ENCODE measurements around the gene LCN6.

Gene LCN6

DNA sequence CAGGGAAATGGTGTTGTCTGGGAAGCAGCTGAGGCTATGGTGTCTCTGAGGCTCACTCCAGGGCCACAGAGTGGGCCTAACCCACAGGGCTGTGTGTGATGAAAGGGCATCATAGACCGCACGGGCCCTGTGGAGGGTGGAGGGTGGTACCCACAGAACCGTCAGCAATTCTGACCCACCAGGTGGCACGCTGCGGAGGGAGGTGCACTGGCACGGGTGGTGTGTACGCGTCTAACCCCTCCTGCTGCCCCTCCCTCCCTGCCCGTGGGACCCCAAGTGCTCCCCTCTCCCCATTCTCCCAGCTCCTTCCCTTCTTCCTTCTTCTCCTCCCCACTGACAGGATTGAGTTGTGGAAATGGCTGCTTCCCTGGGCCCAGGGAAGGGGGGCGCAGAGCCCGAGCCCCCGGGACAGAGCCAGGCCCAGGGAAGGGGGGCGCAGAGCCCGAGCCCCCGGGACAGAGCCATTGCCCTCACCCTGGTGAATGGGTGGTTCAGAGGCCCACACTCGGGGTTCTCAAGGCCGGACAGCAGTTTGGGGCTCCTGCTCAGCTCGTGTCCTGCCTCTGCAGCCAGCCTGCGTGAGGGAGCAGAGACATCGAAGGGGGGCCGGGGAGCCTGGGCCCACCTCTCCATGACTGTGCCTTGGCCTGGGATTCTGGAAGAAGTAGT lies 12.4 kb downstream of the LCN6 start:
- no peak for DNase-seq (ENCODE audit: low read depth)
- no peak overlapping the region for H3K4me3 ChIP-seq (ENCODE audit: control insufficient read depth, low read depth, low read length)
- TF ChIP-seq, protein P1, sequence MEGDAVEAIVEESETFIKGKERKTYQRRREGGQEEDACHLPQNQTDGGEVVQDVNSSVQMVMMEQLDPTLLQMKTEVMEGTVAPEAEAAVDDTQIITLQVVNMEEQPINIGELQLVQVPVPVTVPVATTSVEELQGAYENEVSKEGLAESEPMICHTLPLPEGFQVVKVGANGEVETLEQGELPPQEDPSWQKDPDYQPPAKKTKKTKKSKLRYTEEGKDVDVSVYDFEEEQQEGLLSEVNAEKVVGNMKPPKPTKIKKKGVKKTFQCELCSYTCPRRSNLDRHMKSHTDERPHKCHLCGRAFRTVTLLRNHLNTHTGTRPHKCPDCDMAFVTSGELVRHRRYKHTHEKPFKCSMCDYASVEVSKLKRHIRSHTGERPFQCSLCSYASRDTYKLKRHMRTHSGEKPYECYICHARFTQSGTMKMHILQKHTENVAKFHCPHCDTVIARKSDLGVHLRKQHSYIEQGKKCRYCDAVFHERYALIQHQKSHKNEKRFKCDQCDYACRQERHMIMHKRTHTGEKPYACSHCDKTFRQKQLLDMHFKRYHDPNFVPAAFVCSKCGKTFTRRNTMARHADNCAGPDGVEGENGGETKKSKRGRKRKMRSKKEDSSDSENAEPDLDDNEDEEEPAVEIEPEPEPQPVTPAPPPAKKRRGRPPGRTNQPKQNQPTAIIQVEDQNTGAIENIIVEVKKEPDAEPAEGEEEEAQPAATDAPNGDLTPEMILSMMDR (conservative IDR thresholded peaks at IDR 0.05; ENCODE audit: control insufficient read depth, insufficient read depth, low read depth, low read length) = no peak

DNA sequence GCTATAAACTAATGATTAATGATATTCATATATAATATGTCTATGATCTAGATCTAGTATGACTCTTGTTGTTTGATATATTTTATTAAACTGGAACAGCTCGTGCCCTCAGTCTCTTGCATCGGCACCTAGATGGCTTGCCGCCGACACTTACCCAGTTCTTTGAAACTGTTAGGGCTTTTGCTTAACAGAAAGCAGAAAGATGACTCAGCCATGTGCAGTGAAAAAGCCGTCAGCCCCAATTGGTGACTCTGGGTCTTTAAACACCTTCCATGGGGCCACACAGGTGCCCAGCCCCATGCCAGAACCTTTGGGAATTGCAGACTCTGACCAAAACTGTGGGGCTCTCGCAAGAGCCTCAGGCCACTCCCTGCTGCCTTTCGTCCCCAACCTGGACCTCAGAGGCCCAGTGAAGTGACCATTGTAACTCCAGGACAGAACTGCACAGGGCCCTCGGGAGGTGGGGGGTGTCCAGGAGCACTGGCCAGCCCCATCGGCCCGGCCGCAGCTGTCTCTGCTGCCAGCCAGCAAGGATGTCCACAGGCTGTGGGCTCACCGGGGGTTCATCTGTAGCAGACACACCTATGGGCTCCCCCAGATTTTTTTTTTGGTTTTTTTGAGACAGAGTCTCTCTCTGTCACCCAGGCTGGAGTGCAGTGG lies 13.4 kb downstream of the LCN6 start:
- DNase-seq (ENCODE audit: low read depth) = no peak
- TF ChIP-seq, protein P1 (conservative IDR thresholded peaks at IDR 0.05; ENCODE audit: control insufficient read depth, insufficient read depth, low read depth, low read length) = no peak
- H3K4me3 ChIP-seq (ENCODE audit: control insufficient read depth, low read depth, low read length) = no peak overlapping the region

DNA sequence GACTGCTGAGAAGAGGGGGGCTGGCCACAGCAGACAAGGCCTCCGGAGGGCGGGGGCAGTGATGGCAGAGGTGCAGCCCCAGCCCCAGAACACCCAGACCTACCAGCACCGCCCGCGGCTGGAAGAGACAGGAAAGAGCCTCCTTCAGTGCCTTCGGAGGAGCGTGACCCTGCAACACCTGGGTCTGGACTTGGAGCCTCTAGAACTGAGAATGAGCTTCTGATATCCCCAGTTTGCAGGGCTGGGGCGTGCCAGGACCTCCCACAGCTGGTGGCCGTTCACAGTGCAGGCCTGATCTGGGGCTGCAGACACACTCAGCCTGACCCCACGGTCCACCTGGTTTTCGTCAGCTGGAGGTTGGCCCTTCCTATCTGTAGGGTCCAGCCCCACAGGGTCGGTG lies 14.7 kb downstream of the LCN6 start:
- no peak overlapping the region for H3K4me3 ChIP-seq (ENCODE audit: control insufficient read depth, low read depth, low read length)
- TF ChIP-seq, protein P1 (conservative IDR thresholded peaks at IDR 0.05; ENCODE audit: control insufficient read depth, insufficient read depth, low read depth, low read length) = no peak
- DNase-seq (ENCODE audit: low read depth) = no peak

DNA sequence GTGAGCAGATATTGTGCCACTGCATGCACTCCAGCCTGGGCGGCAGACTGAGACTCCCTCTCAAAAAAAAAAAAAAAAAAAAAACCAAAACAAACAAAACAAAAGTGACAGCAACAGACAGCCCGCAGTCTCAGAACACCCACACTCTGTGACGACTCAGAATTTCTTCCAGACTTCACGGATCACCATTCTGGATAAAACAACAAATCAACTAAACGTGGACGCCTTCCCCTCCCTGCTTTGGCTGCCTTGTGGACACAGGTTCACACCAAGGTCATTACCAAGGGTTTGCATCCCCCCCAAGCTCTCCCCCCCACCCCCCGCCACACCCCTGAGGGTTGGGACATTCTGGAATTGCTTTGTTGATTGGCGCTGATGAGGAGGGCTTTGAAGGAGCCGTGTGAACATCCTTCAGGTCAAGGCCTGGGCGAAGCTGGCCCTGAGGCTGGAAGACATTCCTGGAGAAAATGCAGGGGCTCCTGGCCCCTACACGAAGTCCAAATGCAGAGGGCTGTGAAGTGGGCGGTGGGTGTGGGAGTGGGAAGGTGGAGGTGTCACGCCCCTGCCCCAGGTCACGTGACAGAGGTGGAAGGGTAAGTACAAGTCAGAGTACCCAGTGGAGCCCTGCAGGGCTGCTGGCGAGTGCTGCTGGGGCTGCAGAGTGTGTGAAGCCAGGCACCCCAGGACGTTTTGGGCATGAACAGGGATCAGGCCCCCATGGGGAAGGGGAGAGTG lies 15.7 kb downstream of the LCN6 start:
- TF ChIP-seq, protein P1 (conservative IDR thresholded peaks at IDR 0.05; ENCODE audit: control insufficient read depth, insufficient read depth, low read depth, low read length) = no peak
- no peak for DNase-seq (ENCODE audit: low read depth)
- H3K4me3 ChIP-seq (ENCODE audit: control insufficient read depth, low read depth, low read length) = no peak overlapping the region

DNA sequence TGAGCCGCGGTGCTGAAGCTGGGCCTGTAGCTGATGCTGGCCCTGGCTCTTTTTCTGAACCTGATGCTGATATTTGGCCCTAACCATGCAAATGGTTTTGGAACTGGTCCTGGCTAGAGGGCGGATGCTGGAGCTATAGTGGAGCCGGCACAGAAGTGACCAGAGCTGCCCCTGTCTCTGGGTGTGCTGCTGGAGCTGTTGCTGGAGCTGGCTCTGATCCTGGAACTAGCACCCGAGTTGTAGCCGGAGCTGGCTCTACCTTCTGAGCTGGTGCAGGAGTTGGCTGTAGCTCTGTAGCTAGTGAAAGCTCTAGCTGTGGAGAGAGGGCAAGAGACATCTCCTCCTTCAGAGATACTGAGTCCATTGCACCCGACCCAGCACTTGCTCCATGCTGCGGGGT lies 18.4 kb downstream of the LCN6 start:
- no peak overlapping the region for H3K4me3 ChIP-seq (ENCODE audit: control insufficient read depth, low read depth, low read length)
- TF ChIP-seq, protein P1 (conservative IDR thresholded peaks at IDR 0.05; ENCODE audit: control insufficient read depth, insufficient read depth, low read depth, low read length) = no peak

DNA sequence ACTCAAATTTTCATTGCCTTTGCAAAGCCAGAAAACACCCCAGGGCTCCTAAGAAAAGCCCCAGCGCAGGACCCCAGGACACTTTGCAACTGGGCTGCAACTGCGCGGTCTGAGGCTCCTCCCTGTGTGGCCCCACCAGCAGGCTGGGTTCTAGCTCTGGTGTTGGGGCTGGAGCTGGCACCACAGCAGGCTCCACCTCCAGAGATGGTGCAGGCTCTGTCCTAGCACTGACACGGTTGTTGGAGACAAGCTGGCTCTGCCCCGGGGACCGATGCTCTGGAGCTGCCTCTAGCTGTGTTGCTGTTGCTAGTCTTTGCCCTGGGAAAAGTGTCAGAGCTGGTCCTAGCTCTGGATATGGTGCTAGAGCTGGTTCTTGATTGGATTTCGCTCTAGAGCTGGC lies 19.2 kb downstream of the LCN6 start:
- TF ChIP-seq, protein P1 (conservative IDR thresholded peaks at IDR 0.05; ENCODE audit: control insufficient read depth, insufficient read depth, low read depth, low read length) = no peak
- no peak for DNase-seq (ENCODE audit: low read depth)
- peak overlapping the region; percentile 66 for H3K4me3 ChIP-seq (ENCODE audit: control insufficient read depth, low read depth, low read length)

More for the DNA sequence above, 18.4 kb downstream of the LCN6 start:
- no peak for DNase-seq (ENCODE audit: low read depth)

Measured in fibroblast of mammary gland (primary cell).